GM19455 (cell line): ENCODE data around the gene LHX6.
A peak's percentile ranks its signal among the peaks of the same experiment; 100 is the strongest.

ENCODE experiments used
- ATAC-seq: cut with Tn5 transposase; IDR thresholded peaks from one replicate; pipeline ENCODE4 v1.9.1; 2021; ENCODE audit not compliant: unreplicated experiment

Gene LHX6

DNA sequence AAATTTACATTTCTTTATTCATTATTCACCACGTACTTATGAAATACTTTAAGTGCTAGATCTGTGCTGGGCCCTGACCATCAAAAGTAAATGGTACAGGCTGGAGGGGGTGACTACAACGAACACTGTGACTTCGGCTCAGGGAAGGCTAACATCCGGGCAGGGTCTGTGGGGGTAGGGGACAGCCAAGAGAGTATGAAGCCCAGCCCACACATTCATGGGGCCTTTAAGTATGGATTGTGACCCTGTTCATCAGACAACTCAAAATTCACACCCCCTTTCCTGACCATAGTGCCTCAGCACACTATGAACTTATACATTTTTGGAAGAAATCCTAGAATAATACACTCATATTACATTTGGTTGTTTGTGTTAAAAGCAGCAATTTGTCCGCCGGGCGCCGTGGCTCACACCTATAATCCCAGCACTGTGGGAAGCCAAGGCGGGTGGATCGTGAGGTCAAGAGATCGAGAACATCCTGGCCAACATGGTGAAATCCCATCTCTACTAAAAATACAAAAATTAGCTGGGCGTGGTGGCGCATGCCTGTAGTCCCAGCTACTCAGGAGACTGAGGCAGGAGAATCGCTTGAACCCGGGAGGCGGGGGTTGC is 35.7 kb downstream of the LHX6 start:
- ATAC-seq, result no peak

GRCh38 chr9:122192261-122192875 is 36.4 kb downstream of the LHX6 start:
- no peak for ATAC-seq

DNA sequence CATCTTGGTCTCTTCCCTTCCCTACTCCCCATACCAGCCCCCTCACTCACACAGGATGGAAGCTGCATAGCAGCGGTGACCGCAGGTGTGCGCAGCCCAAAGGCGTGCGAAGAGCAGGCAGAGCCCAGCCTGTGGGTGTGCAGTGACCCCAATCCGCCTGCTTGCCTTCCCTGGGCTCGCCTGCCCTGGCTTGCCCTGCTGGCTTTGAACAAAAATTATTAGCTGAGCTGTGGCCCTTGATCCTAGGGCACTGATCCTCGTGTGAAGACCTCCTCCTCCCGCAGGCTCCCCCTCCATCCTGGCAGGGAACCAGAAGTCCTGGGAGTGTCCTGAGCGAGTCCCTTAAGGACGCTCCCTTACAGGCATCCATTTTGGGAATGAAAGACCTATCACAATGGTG is 37.2 kb downstream of the LHX6 start:
- no peak for ATAC-seq

DNA sequence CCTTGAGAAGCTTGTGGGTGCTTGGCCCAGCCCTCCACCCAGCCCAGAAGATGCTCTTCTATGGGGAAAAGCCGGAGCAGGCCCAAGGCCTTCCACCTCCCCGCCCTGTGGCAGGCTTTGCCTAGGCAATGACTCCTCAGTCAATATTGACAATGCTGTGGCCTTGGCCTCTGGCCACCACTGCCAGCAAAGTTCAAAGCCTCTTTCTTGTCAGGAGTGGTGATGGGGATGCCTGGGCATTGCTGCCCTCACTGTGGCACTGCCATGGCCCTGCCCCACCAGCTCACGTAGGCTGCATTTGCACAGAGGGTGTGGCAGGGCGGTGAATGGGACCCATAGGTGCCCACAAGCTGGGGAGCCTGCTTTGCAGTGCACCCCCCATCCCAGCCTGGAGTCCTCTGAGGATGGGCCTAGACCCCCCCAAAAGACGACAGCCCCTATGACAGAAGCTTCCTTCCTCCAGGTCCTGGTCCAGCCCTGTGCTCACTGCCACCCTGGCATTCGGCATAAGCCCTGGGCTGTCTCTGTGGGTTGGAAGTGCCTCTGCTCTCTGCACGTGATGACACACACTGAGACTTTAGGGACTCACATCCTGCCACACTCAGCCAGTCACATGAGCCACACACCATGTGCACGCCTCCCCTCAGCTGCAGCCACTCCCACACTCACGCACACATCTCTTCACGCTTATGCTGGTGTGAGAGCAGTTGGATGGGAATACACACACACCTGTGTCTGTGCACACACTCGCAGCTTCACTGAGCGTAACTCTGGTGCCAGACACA is 38.0 kb downstream of the LHX6 start:
- ATAC-seq, result no peak

DNA sequence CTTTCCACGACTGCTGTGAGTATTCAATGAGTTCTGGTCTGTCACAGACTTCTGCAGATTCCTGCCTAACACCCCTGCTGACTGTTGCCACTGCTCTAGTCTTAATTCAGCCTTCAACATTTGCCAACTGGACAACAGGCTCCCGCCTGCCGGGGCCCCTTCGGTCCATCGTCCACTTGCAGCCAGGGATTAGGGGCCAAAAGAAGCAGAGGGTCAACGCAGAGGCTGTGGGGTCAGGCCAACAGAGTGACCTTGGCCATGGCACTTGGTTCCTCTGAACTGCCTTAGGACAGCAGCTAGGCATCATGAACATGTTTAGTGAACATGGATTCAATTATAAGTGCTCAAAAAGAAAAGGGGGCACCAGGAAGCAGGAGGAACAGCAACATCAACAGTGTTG is 40.4 kb downstream of the LHX6 start:
- no peak for ATAC-seq

DNA sequence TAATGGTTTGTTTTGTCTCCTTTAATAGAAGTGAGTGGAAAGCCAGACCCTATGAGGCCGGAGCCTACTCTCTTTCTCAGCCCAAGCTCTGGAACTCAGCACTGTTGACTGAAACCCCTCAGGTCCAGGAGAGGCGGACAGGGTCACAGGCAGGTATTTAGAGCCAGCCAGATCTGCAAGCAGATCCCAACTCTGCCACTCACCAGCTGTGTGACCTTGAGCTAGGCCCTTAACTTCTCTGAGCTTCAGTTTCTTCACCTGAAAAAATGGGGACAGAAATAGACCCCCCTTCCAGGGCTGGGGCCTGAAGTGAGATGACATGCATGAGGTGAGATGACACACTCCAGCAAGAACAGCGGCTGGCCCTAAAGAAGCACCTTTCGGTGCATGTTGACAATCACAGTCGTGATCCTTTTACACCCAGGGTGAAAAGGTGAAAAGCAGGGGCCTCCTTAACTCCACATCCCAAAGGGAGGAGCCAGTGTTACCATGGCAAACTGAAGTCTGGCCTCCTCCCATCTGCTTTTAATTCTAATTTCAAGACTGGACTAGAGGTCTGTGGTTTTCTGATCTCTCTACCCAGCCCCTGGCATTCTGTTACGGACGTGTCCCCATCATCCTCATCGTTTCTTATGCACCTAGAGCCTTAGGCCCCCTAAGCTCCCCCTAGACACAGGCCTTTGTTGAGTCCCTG is 41.8 kb downstream of the LHX6 start:
- ATAC-seq, result no peak

DNA sequence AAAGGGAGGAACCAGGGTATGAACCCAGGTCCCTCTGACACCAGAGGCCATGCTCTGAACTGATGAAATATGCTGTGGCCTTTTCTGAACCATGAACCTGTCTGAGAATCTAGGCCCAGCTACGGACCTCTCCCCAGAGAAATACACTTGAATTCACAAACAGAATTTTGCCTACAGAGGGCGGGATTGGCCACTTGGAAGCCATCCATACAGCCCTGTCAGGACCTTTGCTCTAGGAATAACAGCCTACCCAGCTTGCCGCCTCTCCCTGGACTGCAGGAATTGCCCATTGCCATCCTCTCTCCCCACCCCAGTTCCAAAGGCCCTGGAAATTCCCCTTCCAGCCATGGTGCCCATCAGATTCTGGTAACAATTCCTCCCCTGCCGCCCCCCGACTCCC is 42.5 kb downstream of the LHX6 start:
- no peak for ATAC-seq

DNA sequence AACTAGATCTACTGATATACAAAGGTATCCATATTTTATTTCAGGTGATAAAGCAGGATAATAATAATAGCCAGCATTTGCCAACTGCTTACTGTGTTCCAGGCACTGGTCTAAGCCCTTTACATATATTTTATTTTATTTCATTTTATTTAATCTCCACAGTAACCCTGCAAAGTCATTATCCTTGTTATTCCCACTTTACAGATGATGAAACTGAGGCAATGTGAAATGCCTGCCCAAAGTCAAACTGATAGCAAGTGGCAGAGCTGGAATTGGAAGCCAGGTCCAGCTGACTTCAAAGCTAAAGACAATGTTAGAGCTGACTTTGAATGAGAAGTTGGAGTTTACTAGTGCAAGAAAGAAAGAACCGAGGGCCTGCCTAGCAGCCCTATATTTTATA is 44.2 kb downstream of the LHX6 start:
- no peak for ATAC-seq

- ATAC-seq, result no peak
These were observed 45.3 kb downstream of the LHX6 start for GRCh38 chr9:122183501-122183900.

GRCh38 chr9:122180633-122181032 is 48.1 kb downstream of the LHX6 start:
- no peak for ATAC-seq

- no peak for ATAC-seq
These were observed 49.1 kb downstream of the LHX6 start for GRCh38 chr9:122179690-122180074.

GRCh38 chr9:122179054-122179689 is 49.6 kb downstream of the LHX6 start:
- ATAC-seq, result no peak

DNA sequence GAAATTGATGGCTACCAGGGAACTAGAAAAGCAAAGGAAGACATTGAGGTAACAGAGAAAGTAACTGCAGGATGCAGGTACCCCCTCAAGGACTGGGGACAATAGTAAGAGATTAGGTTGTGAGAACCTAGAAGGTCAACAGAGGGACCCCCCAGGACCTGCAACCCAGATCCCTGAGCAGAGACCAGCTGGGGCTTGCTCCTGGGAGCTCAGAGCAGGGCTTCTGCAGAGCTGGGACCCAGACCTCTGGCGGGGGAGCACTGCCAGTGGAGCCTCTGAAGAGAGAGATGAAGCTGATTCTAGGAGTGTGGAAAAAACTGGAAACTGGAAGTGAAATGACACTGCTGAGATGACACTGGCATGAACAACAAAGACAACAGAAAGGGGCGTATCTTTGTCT is 51.8 kb downstream of the LHX6 start:
- ATAC-seq, result no peak

DNA sequence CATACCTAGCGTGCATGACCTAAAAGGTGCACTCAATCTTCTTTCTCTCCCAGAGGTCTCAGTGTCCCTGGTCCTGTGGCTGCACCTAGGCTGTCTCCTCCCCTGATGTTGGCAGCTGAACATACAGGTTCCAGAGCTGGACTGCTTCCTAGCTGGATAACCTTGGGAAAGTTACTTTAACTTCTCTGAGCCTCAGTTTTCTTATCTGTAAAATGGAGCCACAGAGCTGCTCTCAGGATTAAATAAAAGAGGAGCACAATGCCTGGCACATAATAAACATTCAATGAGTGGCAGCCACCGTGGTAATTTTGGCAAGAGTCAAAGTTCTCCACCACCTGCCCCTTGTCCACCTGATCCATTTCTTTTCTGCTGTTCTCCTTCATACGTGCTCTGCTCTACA is 55.1 kb downstream of the LHX6 start:
- ATAC-seq, result no peak

DNA sequence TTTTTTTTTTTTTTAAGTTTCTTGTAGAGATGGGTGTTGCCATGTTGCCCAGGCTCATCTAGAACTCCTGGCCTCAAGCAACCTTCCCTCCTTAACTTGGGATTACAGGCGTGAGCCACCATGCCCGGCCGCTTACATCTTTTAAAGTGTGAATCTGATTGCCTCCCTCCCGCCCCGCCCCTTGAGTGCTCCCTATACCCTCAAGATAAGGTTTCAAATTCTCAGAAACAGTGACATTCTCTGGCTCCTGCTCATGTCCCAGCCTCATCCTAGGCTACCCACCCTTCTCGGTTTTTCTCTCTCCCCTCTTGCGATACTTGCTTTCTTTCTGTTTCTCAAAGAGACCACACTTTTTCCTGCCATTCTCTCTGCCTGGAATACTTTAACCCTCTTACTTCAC is 56.6 kb downstream of the LHX6 start:
- no peak for ATAC-seq

DNA sequence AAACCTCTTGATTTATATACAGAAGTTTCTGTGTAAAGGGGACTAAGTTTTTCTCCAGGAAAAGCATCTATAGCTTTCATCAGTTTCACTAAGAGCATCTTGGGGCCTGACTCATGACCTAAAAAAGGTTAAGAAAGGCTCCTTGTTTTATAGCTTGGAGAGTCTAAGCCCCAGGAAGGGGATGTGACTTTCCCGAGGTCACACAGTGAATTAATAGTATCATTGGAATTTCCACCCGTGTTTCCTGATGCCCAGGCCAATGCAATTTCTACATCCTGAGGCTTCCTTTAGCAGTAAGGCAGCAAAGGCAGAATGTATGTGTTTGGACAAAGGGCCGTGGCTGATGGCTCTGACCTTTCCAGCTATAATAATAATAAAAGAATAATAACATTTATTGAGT is 60.4 kb downstream of the LHX6 start:
- no peak for ATAC-seq

DNA sequence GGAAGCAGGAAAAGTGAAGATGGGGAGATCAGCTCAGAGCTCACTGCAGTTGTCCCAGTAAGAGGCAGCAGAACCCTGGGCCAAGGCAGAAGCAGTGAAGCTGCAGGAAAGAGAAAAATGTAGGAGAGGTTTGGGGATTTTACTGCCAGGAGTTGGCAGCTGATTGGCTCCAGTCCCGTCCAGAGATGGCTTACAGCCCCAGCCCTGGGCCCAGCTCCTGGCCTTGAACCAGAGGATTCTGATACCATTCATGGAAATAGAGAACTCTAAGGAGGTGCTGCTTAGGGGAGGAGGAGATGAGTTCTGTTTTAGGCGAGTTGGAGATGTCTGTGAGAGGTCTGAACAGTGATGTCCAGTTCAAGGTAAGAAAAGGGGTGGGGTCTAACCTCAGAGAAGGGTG is 64.5 kb downstream of the LHX6 start:
- no peak for ATAC-seq

DNA sequence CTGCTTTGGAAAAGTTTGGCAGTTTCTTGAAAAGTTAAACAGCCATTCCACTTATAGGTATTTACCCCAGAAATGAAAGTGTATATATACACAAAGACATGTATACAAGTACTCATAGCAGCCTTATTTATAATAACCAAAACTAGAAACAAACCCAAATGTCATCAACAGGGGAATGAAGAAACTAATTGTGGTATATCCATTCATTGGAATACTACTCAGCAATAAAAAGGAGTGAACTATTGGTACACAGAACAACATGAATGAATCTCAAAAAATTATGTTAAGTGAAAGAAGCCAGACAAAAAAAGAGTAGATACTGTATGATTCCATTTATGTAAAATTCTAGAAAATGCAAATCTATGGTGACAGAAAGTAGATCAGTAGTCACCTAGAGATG is 66.3 kb downstream of the LHX6 start:
- no peak for ATAC-seq

DNA sequence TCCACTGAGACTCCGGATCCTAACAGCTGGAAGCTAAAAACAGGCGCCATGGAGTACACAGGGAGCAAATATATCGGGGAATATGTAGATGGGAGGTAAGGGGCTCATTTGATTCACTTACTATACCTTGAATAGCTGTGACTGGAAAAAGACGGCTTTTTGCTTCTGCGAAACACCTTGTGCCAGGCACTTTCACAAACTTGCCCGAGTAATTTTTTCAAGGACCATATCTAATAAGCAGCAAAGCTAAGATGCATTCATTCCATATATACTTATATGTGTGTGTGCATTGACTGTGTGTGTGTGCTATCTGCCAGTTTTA is 68.9 kb downstream of the LHX6 start:
- no peak for ATAC-seq

- ATAC-seq, result peak; percentile 93
These were observed 69.5 kb downstream of the LHX6 start, which contains the start of the genes MORN5 and NDUFA8 for GRCh38 chr9:122159026-122159924. Gene MORN5, plus strand, starts transcription at chr9:122159908. Its CDS starts 65 bp downstream, at chr9:122159973. Gene NDUFA8, minus strand, starts transcription at chr9:122159779. Its CDS starts 102 bp downstream, at chr9:122159677.
